Common myeloid progenitor, CD34-positive (primary cell): ENCODE measurements around the gene CSNK2A2.

Experiments used
- CTCF ChIA-PET: fragments of 350-600 bp; sonication (Branson Sonifier 250); formaldehyde crosslinking; loops from one replicate; lab custom pipeline; 2021; ENCODE audit warnings: antibody characterized with exemption; lab: Charles Lee
- POLR2A ChIA-PET: fragments of 350-600 bp; sonication (Branson Sonifier 250); formaldehyde crosslinking; loops from one replicate; lab custom pipeline; 2021; ENCODE audit warnings: antibody characterized with exemption; lab: Charles Lee
- DNase-seq, 3 donors: peaks; one replicate each; pipeline versions ENCODE4 v3.0.0 to v3.0.0-alpha.2; 2013
- H3K27ac ChIP-seq, 2 experiments: 1 replicate in 1 of 2; 2 replicates in 1 of 2; pipeline ENCODE4 v1.7.0; 2013; ENCODE audit warnings: inconsistent platforms in 2 of 2, low read length in 2 of 2, mild to moderate bottlenecking in 2 of 2, low read depth in 1 of 2, moderate library complexity in 1 of 2; ENCODE audit not compliant: severe bottlenecking in 2 of 2, insufficient read depth in 1 of 2, poor library complexity in 1 of 2
- H3K27me3 ChIP-seq, 5 experiments: replicated peaks in 2 of 5; 1 replicate in 3 of 5; 2 replicates in 2 of 5; pipeline versions ENCODE4 v1.6.1 to v1.7.0; 2013; ENCODE audit warnings: low read length in 4 of 5, mild to moderate bottlenecking in 2 of 5, moderate library complexity in 2 of 5, inconsistent platforms in 1 of 5; ENCODE audit not compliant: insufficient read depth in 5 of 5, control insufficient read depth in 4 of 5
- H3K36me3 ChIP-seq, 4 experiments: 1 replicate in 2 of 4; 2 replicates in 2 of 4; pipeline versions ENCODE4 v1.6.1 to v1.7.0; 2013; ENCODE audit warnings: low read length in 3 of 4, control low read depth in 1 of 4, mild to moderate bottlenecking in 1 of 4; ENCODE audit not compliant: control insufficient read depth in 4 of 4, insufficient read depth in 4 of 4
- H3K4me1 ChIP-seq, 4 experiments: 1 replicate in 3 of 4; 2 replicates in 1 of 4; pipeline versions ENCODE4 v1.6.1 to v1.7.1; 2013; ENCODE audit warnings: low read length in 3 of 4, mild to moderate bottlenecking in 3 of 4, control low read depth in 1 of 4, inconsistent platforms in 1 of 4, moderate library complexity in 1 of 4; ENCODE audit not compliant: control insufficient read depth in 4 of 4, insufficient read depth in 4 of 4; ENCODE audit errors: control extremely low read depth in 1 of 4
- H3K4me3 ChIP-seq, 7 experiments: 1 replicate in 4 of 7; 2 replicates in 3 of 7; pipeline versions ENCODE4 v1.5.1 to v1.7.0; 2013; ENCODE audit warnings: mild to moderate bottlenecking in 7 of 7, low read length in 6 of 7, moderate library complexity in 6 of 7, inconsistent platforms in 2 of 7, low read depth in 2 of 7, control low read depth in 1 of 7; ENCODE audit not compliant: insufficient read depth in 4 of 7, control insufficient read depth in 1 of 7; ENCODE audit errors: extremely low read depth in 1 of 7
- H3K9me3 ChIP-seq, 5 experiments: 1 replicate in 4 of 5; 2 replicates in 1 of 5; pipeline versions ENCODE4 v1.6.1 to v1.7.1; 2013; ENCODE audit warnings: low read length in 4 of 5, mild to moderate bottlenecking in 2 of 5, inconsistent platforms in 1 of 5, low read depth in 1 of 5, moderate library complexity in 1 of 5; ENCODE audit not compliant: control insufficient read depth in 4 of 5, insufficient read depth in 2 of 5; ENCODE audit errors: control extremely low read depth in 1 of 5
- WGBS: methylation state at CpG from one replicate; pipeline ENCODE4 v1.1.5; 2013; ENCODE audit not compliant: insufficient coverage; 5-methylcytosine and 5-hydroxymethylcytosine counted together

Gene CSNK2A2

DNA sequence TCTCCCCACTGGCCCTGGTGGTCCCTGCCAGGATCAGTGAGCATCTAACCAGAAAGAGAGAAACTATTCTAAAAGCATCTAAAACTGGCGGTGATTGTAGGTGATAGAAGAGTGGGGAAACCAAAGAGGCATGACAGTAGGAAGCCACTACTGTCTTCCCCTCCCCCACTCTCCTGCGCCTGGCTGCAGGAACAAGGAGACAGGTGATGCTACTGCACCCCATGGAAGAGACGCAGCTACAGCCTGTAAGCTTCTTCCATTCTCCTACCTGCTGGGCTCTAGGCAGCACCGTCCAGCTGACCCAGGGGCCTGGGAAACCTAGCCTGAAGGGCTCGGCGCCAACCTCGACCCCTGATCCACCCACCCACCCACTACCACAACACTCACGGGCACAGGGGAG is 32.4 kb upstream of the CSNK2A2 start:
- Histone ChIP-seq H3K9me3 (no peaks in the 10 kb centered on the region), H3K27ac (no peak overlapping the region), H3K36me3 (no peaks in the 10 kb centered on the region), H3K4me3 (no peak overlapping the region), H3K4me1 (no peaks in the 10 kb centered on the region), H3K27me3 (peaks cover 0 to 13% (median 8%) of the 10 kb centered on the region in 5 experiments)
- POLR2A ChIA-PET: no interaction called here
- 100% methylated on average over 2 of the region's 8 CpGs for WGBS
- DNase-seq: no peak
- CTCF ChIA-PET: interaction anchor here (0.9 kb wide), 1 partner anchor 9 kb away, joined by 3 read pairs; no protein-coding TSS in a partner anchor

DNA sequence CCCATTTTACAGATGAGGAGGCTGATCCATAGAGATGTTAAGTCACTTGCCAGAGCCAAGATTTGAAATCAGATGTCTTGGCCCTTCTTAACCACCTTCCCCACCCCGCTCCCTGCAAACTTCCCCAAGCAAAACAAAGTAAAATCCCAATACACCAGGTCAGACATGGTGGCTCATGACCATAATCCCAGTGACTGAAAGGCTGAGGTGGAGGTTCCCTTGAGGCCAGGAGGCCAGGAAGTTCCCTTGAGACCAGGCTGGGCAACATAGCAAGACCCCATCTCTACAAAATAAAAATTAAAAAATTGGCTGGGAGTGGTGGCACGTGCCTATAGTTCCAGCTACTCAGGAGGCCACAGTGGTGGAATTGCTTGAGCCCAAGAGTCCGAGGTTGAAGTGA is 28.9 kb upstream of the CSNK2A2 start:
- no peaks in the 10 kb centered on the region for H3K36me3 ChIP-seq
- H3K27me3 ChIP-seq: peaks cover 0 to 7% (median 0%) of the 10 kb centered on the region in 5 experiments
- DNase-seq: no peak
- no peak overlapping the region for H3K4me3 ChIP-seq
- ChIA-PET CTCF (interaction anchor here (1.7 kb wide), 1 partner anchor 16 kb away, joined by 3 read pairs; no protein-coding TSS in a partner anchor), POLR2A (no interaction called here)
- no peaks in the 10 kb centered on the region for H3K4me1 ChIP-seq
- no peak overlapping the region for H3K27ac ChIP-seq
- 100% methylated on average over 1 of the region's 3 CpGs for WGBS
- H3K9me3 ChIP-seq: no peaks in the 10 kb centered on the region

DNA sequence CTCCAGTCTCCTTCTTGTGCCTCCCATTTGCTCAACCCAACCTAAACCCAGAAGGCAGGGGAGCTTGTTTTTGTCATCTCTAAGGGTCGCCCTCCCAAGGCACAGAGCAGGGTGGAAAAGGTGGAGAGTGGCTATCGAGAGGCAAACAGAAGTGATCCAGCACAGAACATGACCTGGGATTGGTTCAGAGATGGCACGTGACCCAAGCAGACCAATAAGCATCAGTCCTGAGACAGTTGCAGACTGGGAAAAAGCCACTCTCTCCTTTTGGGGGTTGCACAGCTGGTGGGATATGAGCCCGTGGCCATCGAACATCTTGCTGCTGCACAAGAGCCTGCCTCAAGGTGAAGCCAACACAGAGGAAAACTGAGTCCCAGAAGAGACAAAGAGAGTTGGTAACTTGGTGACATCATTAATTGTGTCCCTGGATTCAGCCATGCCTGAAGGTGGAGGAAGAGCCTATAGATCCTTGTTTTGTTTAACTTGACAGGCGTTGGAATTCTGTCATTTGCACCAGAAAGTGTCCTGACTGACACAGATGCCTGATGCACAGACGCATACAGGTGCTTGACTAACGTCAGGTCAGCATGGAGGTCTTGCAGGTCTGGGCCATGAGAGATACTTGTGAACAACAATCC is 28.2 kb upstream of the CSNK2A2 start:
- no peak for DNase-seq
- CTCF ChIA-PET: interaction anchor here (1.7 kb wide), 1 partner anchor 17 kb away, joined by 3 read pairs; no protein-coding TSS in a partner anchor
- POLR2A ChIA-PET: no interaction called here

DNA sequence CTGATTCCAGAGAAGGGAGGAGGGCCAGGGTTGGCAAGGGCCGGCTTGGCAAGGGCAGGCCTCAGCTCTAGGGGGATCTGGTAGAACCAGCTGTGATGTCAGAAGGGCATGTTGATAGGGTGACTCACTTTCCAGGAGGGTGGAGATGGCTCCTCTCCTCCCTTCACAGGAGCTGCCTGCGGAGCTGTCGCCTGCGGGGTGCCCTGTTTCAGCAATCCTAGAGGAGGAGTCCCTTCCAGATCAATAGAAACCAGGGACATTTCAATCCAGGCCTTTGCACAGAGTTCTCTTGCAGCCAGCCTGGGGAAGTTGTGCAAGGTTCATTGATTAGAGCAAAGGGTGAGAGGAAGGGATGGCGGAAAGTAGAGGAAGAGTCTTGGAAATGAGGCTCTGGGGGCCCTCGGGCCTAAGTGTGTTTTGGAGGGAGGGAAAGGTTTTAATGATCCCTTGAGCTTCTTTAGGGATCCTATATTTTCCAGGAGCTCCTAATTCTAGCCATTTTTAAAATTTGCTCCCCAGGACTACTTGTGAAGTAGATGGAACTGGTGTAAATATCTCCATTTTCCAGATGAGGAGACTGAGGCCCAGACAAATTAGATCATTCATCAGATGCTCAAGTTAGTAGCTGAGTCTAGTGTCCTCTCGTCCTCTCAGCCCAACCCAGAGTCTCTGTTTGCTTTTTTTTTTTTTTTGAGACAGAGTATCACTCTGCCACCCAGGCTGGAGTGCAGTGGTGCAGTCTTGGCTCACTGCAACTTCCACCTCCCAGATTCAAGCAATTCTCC is 24.8 kb upstream of the CSNK2A2 start:
- POLR2A ChIA-PET: interaction anchor here (0.6 kb wide), 2 partner anchors 31 to 194 kb away, joined by 3 to 4 read pairs; no protein-coding TSS in a partner anchor
- Histone ChIP-seq H3K27me3 (peaks cover 0 to 9% (median 0%) of the 10 kb centered on the region in 5 experiments), H3K36me3 (no peaks in the 10 kb centered on the region), H3K4me3 (no peak overlapping the region), H3K9me3 (peaks cover 0 to 2% (median 0%) of the 10 kb centered on the region in 5 experiments), H3K27ac (no peak overlapping the region), H3K4me1 (no peaks in the 10 kb centered on the region)
- CTCF ChIA-PET: interaction anchor here (0.6 kb wide), 1 partner anchor 20 kb away, joined by 3 read pairs; no protein-coding TSS in a partner anchor
- no peak for DNase-seq
- WGBS: 100% methylated on average over 5 of the region's 7 CpGs

More for the DNA sequence above, 28.2 kb upstream of the CSNK2A2 start:
- no peak overlapping the region for H3K27ac ChIP-seq
- H3K36me3 ChIP-seq: no peaks in the 10 kb centered on the region
- WGBS: 97% methylated on average over 7 of the region's 8 CpGs
- no peaks in the 10 kb centered on the region for H3K9me3 ChIP-seq
- H3K27me3 ChIP-seq: peaks cover 0 to 7% (median 0%) of the 10 kb centered on the region in 5 experiments
- no peaks in the 10 kb centered on the region for H3K4me1 ChIP-seq
- H3K4me3 ChIP-seq: no peak overlapping the region

DNA sequence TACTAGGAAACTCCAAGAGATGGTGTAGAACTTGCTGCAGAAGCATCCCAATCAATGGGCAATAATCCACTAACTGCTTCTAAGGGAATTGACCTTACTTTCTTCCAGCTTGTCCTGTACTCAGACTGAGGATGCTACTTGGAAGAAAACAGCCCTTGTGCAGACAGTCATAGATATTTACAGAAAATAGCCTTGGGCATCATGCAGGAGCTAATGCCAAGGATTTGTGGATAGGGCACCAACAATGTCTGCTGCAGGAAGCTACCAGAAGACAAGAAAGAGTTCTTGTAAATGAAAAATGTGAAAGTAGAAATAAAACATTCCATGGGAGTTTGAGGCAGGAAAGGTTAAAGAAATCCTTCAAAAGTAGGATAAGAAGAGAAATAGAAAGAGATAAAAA is 21.5 kb upstream of the CSNK2A2 start:
- no peaks in the 10 kb centered on the region for H3K36me3 ChIP-seq
- peaks cover 0 to 5% (median 2%) of the 10 kb centered on the region in 5 experiments for H3K27me3 ChIP-seq
- H3K4me3 ChIP-seq: no peak overlapping the region
- DNase-seq: no peak
- H3K4me1 ChIP-seq: no peaks in the 10 kb centered on the region
- ChIA-PET CTCF (interaction anchor here (1.6 kb wide), 1 partner anchor 22 kb away, joined by 4 read pairs; no protein-coding TSS in a partner anchor), POLR2A (interaction anchor here (0.7 kb wide), 1 partner anchor 287 kb away, joined by 3 read pairs; no protein-coding TSS in a partner anchor)
- no peak overlapping the region for H3K27ac ChIP-seq
- peaks cover 0 to 3% (median 0%) of the 10 kb centered on the region in 5 experiments for H3K9me3 ChIP-seq

DNA sequence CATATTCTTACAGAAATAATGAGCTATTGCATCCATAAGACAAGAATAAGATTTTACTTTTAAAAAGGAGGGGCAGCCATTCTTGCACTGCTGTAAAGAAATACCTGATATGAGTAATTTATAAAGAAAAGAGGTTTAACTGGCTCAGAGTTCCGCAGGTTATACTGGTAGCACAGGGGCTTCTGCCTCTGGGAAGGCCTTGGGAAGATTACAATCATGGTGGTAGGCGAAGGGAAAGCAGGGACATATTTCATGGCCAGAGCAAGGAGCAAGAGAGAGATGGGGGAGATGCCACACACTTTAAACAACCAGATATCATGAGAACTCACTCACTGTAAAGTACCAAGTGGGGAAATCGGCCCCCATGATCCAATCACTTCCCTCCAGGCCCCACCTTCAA is 20.9 kb upstream of the CSNK2A2 start:
- Histone ChIP-seq H3K4me3 (no peak overlapping the region), H3K4me1 (no peaks in the 10 kb centered on the region), H3K36me3 (no peaks in the 10 kb centered on the region), H3K9me3 (peaks cover 0 to 3% (median 0%) of the 10 kb centered on the region in 5 experiments), H3K27me3 (peaks cover 0 to 3% (median 2%) of the 10 kb centered on the region in 5 experiments), H3K27ac (no peak overlapping the region)
- CTCF ChIA-PET: no interaction called here
- 93% methylated on average over 2 of the region's 3 CpGs for WGBS
- DNase-seq: no peak
- POLR2A ChIA-PET: no interaction called here
